HCT116 (cell line): ENCODE data around the gene RNASE2. TPM values are rescaled to one million over a fixed set of nuclear protein-coding genes. Genes with fewer than 3 reads are reported as not detected.

Experiments
- ATAC-seq: fragments of 200-7000 bp; cut with Tn5 transposase; 2 replicates; pipeline ENCODE4 v1.9.1; 2020; ENCODE audit warnings: mild to moderate bottlenecking, moderate library complexity
- BruUV-seq: library from RNA; stranded (reverse); fragments of 400-500 nt; replicated peaks from 2 replicates; lab custom pipeline; 2021; lab: Mats Ljungman, UMichigan
- CTCF ChIA-PET: fragments of 300-600 bp; sonication (Branson Sonifier 250); formaldehyde crosslinking; loops from one replicate; lab custom pipeline; 2021; ENCODE audit warnings: antibody characterized with exemption; lab: Charles Lee
- POLR2A ChIA-PET: fragments of 300-600, 350-600 bp; sonication (Branson Sonifier 250); formaldehyde crosslinking; loops from one replicate; lab custom pipeline; 2021; ENCODE audit warnings: antibody characterized with exemption; lab: Charles Lee
- RAD21 ChIA-PET, 2 experiments: fragments of 300-600 bp; sonication (Branson Sonifier 250); formaldehyde crosslinking; loops; one replicate each; lab custom pipeline; 2023; ENCODE audit warnings: low total read pairs in 2 of 2; ENCODE audit not compliant: uncharacterized antibody in 2 of 2, unreplicated experiment in 2 of 2, low non-redundant PET in 1 of 2; lab: Charles Lee
- DNase-seq: peaks from one replicate; pipeline ENCODE4 v3.0.0-alpha.2; 2010; ENCODE audit warnings: low read depth, low spot score
- H2AFZ ChIP-seq: fragments of 200-600 bp; shearing (Covaris generic), sonication (generic); 2 replicates; pipeline ENCODE4 v1.6.1; 2017; ENCODE audit warnings: low read depth, mixed run types, mixed read lengths, antibody characterized with exemption, low read length; ENCODE audit not compliant: poor library complexity, severe bottlenecking
- H3K27ac ChIP-seq: 2 replicates; pipeline ENCODE4 v1.5.1; 2012; ENCODE audit warnings: low read depth, low read length
- H3K27me3 ChIP-seq: fragments of 200-600 bp; sonication (generic); 2 replicates; pipeline ENCODE4 v1.6.1; 2016; ENCODE audit warnings: mixed run types, low read length, mixed read lengths; ENCODE audit not compliant: insufficient read depth
- H3K36me3 ChIP-seq, 2 experiments: fragments of 200-500 bp in 1 of 2; fragments of 200-600 bp in 1 of 2; sonication (Bioruptor generic) in 1 of 2; sonication (generic) in 1 of 2; 2 replicates each; pipeline versions ENCODE4 v1.5.1 to v1.6.1; 2014 to 2016; ENCODE audit warnings: low read length in 2 of 2, inconsistent platforms in 1 of 2, mixed read lengths in 1 of 2, mixed run types in 1 of 2; ENCODE audit not compliant: insufficient read depth in 2 of 2, control insufficient read depth in 1 of 2
- H3K4me1 ChIP-seq, 2 experiments: fragments of 200-600 bp in 1 of 2; sonication (generic) in 1 of 2; 2 replicates each; pipeline versions ENCODE4 v1.5.1 to v1.6.1; 2012 to 2017; ENCODE audit warnings: low read length in 2 of 2, inconsistent platforms in 1 of 2, mild to moderate bottlenecking in 1 of 2, mixed read lengths in 1 of 2, mixed run types in 1 of 2, moderate library complexity in 1 of 2; ENCODE audit not compliant: insufficient read depth in 2 of 2, control insufficient read depth in 1 of 2
- H3K4me2 ChIP-seq: fragments of 200-600 bp; sonication (generic); 2 replicates; pipeline ENCODE4 v1.6.1; 2017; ENCODE audit warnings: mixed run types, low read length, mixed read lengths
- H3K4me3 ChIP-seq, 2 experiments: fragments of 200-600 bp in 1 of 2; sonication (generic) in 1 of 2; replicated peaks in 1 of 2; 2 replicates each; pipeline ENCODE4 v1.5.1; 2011 to 2016; ENCODE audit warnings: low read length in 2 of 2, control low read depth in 1 of 2, low read depth in 1 of 2, mild to moderate bottlenecking in 1 of 2, mixed read lengths in 1 of 2, mixed run types in 1 of 2
- H3K79me2 ChIP-seq: fragments of 200-600 bp; sonication (generic); 2 replicates; pipeline ENCODE4 v1.6.1; 2017; ENCODE audit warnings: mild to moderate bottlenecking, mixed run types, low read length, moderate library complexity, mixed read lengths; ENCODE audit not compliant: insufficient read depth
- H3K9ac ChIP-seq: fragments of 200-600 bp; sonication (generic); 2 replicates; pipeline ENCODE4 v1.6.1; 2016; ENCODE audit warnings: low read length, mixed read lengths
- H3K9me2 ChIP-seq: fragments of 200-600 bp; sonication (generic), shearing (Covaris generic); 2 replicates; pipeline ENCODE4 v1.6.1; 2017; ENCODE audit warnings: mixed run types, mild to moderate bottlenecking, moderate library complexity; ENCODE audit not compliant: insufficient read depth
- H3K9me3 ChIP-seq, 2 experiments: fragments of 200-500 bp in 1 of 2; fragments of 200-600 bp in 1 of 2; sonication (Bioruptor generic) in 1 of 2; sonication (generic) in 1 of 2; 2 replicates each; pipeline ENCODE4 v1.6.1; 2014 to 2017; ENCODE audit warnings: low read length in 2 of 2, mixed read lengths in 2 of 2, inconsistent platforms in 1 of 2, low read depth in 1 of 2, mild to moderate bottlenecking in 1 of 2, mixed run types in 1 of 2, moderate library complexity in 1 of 2; ENCODE audit not compliant: control insufficient read depth in 1 of 2, insufficient read depth in 1 of 2
- H4K20me1 ChIP-seq: fragments of 200-600 bp; sonication (generic), shearing (Covaris generic); 2 replicates; pipeline ENCODE4 v1.6.1; 2017; ENCODE audit warnings: mixed run types, mild to moderate bottlenecking, moderate library complexity; ENCODE audit not compliant: insufficient read depth
- CBX3 ChIP-seq: IDR thresholded peaks from 2 replicates; pipeline ENCODE4 v1.6.1; 2012; ENCODE audit warnings: low read depth
- CTCF ChIP-seq, 3 experiments: fragments of 200-600 bp in 1 of 3; sonication (generic) in 1 of 3; IDR thresholded peaks in 2 of 3; conservative IDR thresholded peaks in 1 of 3; 2 replicates each; pipeline ENCODE4 v1.5.1; 2012 to 2017; ENCODE audit warnings: low read depth in 2 of 3, low read length in 2 of 3, antibody characterized with exemption in 1 of 3, borderline replicate concordance in 1 of 3, control low read depth in 1 of 3, mild to moderate bottlenecking in 1 of 3, mixed read lengths in 1 of 3, mixed run types in 1 of 3, moderate library complexity in 1 of 3; ENCODE audit not compliant: insufficient read depth in 1 of 3
- EZH2 ChIP-seq: fragments of 200-600 bp; sonication (generic); IDR thresholded peaks from 2 replicates; pipeline ENCODE4 v1.6.1; 2017; ENCODE audit warnings: antibody characterized with exemption, mixed run types
- RAD21 ChIP-seq: IDR thresholded peaks from 2 replicates; pipeline ENCODE4 v1.6.1; 2012; ENCODE audit warnings: low read depth, mild to moderate bottlenecking
- YY1 ChIP-seq: IDR thresholded peaks from 2 replicates; pipeline ENCODE4 v1.6.1; 2011; ENCODE audit warnings: low read length, low read depth, moderate library complexity, mild to moderate bottlenecking; ENCODE audit not compliant: insufficient replicate concordance; ENCODE audit errors: extremely low read depth
- intact Hi-C: fragments of 100-400 bp; cut with micrococcal nuclease; formaldehyde crosslinking; loops from 2 replicates; pipeline ENCODE4 v1.10.0; 2022
- total RNA-seq: library from RNA; stranded (reverse); gene quantifications from one replicate; pipeline ENCODE4 v1.2.1, GENCODE V29; 2021; ENCODE audit not compliant: unreplicated experiment

The RNASE2 gene
- total RNA-seq, 1 experiment from 2014 or later: not detected

- Histone ChIP-seq H3K4me3 (peak overlapping the region; percentile 61 to 63), H2AFZ (peak overlapping the region; percentile 59), H4K20me1 (no peaks in the 10 kb centered on the region), H3K27ac (peak overlapping the region; percentile 39), H3K36me3 (no peaks in the 10 kb centered on the region), H3K4me1 (peaks cover 10 to 30% of the 10 kb centered on the region in 2 experiments), H3K9ac (peak overlapping the region; percentile 59), H3K79me2 (no peaks in the 10 kb centered on the region), H3K9me3 (no peaks in the 10 kb centered on the region), H3K4me2 (peak overlapping the region; percentile 89), H3K27me3 (no peaks in the 10 kb centered on the region), H3K9me2 (no peaks in the 10 kb centered on the region)
- ChIA-PET CTCF (interaction anchor here (0.7 to 3.4 kb wide), 34 partner anchors 10 to 524 kb away, joined by 3 to 53 read pairs (median 4); partner anchors contain the start of genes ARHGEF40 and SLC39A2), POLR2A (interaction anchor here (1.3 to 1.9 kb wide), 3 partner anchors 10 to 314 kb away, joined by 3 to 9 read pairs (median 4); partner anchors contain the start of gene SLC39A2), RAD21 (interaction anchor here (0.9 to 1.7 kb wide), 4 partner anchors 44 to 114 kb away, joined by 3 to 5 read pairs (median 4); no protein-coding TSS in a partner anchor)
- TF ChIP-seq EZH2 (no peak), CTCF (IDR thresholded peaks at IDR 0.05 in 2 of 3, conservative IDR thresholded peaks at IDR 0.05 in 1 of 3; ENCODE audit: borderline replicate concordance in 1 of 3, insufficient read depth in 1 of 3, low read depth in 2 of 3, low read length in 2 of 3) (peak; percentile 74 to 98 (median 95)), YY1 (peak; percentile 7), CBX3 (0 out of 2 replicates have a peak, but pooled peaks have one; percentile 9), RAD21 (peak; percentile 56)
- no TSS peak for BruUV-seq
- intact Hi-C loops: loop anchor here (2.0 to 10.0 kb wide), 3 partner anchors 114 to 356 kb away; no protein-coding TSS in a partner anchor
- peak; percentile 91 for ATAC-seq
- DNase-seq: peak; percentile 65
These were observed 15.9 kb downstream of the RNASE2 start for GRCh38 chr14:20970983-20971704.
